HG03565 (cell line): ENCODE results near the gene DNAH7.

Experiments
- ATAC-seq: cut with Tn5 transposase; IDR thresholded peaks from one replicate; pipeline ENCODE4 v1.9.1; 2021; ENCODE audit warnings: mild to moderate bottlenecking, moderate library complexity; ENCODE audit not compliant: unreplicated experiment

Gene DNAH7

DNA sequence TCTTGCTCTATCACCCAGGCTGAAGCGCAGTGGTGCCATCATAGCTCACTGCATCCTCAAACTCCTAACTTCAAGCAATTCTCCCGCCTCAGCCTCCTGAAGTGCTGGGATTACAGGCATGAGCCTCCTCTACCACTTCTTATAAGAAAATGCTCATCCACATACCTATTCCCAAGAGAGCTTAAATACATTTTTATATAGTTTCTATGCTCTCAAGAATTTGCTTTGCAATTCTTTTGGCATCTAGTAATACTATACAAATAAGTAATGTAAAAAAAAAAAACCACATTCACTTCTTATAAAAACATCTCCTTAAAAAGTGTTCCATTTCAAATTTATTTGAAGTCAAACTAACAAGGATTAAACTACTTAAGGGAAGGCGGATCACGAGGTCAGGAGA is 197.3 kb downstream of the DNAH7 start:
- no peak for ATAC-seq

DNA sequence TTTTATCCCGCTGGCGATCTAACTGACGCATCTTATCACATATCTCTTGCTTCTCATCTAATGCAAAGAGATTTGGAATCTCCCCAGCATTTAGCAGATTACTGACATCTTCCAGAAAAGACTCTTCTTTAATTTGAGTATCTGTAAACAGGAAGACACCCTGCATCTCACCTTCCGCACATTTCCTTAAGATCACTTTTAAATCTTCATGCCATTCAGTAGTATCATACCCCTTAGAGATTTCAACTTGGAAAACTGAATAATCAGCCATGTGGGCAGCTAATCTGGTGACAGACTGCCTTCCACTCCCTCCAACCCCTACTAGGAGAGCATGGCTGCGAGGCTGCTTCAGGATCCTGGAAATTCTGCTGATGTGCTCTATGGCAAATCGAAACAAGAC is 204.3 kb downstream of the DNAH7 start:
- no peak for ATAC-seq

DNA sequence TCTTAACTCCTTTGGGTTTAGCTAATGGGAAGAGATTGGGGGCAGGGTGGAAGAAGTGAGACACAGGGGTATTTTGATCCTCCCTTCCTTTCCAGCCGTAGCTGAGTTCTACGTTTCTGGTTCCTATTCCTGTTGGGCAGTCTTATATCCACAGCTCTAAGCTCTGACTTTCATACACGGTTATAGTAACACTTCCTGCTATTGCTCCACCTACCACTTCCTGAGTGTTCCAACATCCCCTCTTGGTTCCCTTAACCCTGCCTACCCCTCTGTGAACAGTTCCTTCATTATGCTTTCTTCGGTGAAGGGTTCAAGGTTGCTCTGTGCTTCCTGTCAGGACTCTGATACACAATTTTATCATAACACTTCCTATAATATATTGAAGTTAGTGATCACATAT is 205.1 kb downstream of the DNAH7 start:
- no peak for ATAC-seq

DNA sequence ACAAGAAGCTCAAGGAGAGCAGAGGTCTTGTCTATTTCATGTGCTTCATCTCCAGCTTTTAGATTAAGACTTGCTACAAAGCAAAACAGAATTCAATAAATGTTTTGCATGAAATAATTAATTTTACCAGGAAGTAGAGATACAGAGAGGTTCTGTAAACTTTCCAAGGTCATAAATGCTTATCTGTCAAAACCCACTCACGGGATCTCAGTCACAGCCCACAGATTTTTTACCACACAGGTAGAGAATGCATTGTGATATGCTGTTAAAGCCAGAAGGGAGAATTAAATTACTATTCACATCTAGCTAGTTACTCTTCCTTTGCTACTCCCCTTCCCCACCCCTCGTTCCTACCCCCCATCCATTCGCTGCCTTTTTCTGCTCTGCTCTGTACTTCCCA is 205.5 kb downstream of the DNAH7 start:
- ATAC-seq: no peak

DNA sequence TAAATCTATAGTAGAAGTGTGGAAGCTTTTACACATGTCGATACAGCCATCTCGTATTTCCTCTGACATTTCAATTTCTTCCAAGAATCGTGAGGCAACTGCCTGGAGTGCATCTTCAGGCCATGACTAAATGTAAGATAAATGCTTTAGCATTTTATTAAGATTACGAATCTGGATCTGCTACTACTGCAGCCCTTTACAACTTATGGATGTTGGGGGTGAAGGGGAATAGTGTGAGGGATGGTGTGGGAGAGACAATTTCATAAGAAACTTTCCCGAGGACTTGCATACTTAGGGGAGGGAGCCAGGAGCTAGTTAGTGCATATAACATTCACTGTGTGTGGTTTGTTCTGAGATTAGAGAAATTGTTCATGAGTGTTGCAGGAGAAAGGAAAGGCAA is 206.8 kb downstream of the DNAH7 start:
- ATAC-seq: no peak

DNA sequence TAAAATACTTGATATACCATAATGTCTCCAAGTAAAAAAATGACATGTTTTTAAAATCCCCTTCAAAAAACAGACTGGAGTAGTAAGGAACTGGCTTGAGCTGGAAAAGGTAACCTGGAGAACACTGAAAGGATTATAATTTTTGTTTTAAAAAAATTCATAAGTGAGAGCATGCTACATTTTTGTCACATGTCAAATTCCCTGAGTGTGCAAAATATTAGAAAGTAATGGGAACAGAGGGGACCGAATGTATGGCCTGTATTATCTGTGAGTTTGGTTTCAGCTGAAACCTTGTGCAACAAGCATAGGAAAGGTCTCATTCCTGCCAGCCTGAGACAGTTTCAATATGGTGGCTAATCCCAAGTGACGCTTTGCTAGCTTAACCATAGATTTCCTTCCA is 209.1 kb downstream of the DNAH7 start:
- ATAC-seq: no peak

DNA sequence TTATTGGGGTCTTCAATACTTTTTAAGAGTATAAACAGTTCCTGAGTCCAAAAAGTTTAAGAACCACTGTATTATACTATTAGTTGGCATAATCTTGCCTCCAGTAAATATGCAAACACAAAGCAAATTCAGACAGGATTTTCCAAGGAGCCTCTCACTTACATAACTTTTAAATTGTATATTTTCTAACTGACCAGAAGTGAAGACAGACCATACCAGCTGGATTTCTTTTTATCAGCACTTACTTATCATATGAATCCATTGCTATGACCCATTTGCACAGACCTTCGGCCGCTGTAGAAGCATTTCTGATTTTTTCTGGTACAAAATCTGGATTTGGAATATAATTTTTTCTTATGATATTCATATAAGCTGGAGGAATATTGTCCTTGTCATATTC is 211.5 kb downstream of the DNAH7 start:
- ATAC-seq: no peak

DNA sequence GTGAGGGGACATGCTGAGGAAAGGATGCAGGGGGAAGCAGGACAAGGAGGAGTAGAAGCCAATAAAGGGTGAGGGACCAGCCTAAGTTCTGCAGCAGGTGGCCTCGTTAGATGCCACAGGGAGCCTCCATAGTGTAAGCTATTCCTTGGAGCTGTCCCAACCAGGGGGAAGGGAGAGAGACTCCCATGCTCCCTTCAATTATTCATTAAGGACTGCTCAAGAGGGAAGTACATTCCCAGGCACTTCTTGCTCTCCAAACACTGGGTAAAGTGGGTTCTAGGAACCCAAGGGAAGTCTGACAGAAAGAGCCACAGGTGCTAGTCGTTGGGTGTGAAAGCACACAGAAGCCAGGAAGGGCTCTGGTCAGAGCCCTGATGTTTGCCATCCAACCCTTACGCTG is 217.9 kb downstream of the DNAH7 start:
- no peak for ATAC-seq

DNA sequence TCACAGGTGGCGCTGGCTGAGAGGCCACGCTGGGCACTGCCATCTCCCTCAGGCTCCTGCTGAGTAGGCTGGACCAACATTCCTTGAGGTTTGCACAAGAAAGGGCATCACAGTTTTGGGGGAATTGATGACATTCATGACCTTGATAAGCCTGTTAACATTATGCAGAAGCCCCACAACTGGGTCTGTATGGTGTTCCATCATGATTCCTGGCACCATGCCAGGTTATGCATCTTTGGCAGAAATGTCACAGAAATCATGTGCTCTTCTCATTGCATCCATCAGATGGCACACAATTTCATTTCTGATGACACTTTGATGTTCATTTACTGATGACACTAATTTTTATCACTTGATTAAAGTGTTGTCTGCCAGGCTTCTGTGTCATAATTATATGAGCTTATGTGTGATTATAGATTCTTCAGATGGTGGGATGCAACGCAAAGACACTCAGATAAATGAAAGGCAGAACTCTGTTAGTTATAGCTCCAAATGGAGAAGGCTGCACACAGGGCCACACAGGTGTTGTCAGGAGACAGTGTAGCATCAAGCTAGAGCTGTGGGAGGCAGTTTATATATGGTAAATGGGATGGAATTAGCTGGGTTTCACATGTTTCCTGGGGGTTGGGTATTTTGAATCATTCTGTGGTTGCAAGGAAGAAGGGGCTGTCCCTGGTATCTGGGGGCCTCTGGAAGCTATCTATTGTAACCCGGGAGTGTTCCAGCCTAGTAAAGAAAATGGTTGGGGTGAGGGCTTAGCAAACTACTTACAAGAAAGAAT is 220.3 kb downstream of the DNAH7 start:
- ATAC-seq: no peak

DNA sequence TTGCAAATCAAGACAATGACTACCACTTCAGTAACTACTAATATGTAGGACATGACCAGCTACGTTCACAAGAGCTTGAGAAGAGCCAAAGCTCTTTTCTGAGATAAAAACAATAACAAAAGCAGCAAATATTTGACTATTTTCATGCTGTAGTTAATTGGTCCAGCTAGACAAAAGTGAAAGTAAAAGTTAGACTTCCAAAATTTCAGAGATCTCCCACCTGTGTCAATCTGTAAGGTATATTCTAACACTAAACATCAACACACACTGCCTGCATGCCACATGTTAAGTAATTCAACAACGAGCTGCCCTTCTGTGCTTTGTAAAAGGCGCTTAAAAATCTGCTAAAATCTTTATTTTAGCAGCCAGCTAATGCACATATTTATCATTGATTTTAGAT is 225.7 kb downstream of the DNAH7 start:
- ATAC-seq: no peak

DNA sequence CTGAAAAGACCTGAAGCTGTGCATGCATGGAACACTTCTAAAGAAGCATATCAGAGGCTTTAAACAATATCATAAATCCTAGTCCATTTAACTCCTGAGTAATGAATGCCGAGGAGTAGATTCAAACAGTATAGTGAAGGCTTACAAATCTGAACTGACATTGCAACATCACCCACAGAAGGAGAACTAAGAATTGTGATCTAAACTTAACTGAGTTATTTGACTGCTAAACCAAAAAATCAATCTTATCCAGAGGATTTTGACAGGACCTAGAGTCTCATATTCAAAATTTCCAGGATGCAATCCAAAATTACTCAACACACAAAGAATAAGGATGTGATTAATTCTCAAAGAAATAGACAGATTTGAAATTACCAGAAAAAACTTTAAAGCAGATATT is 230.6 kb downstream of the DNAH7 start:
- ATAC-seq: no peak

DNA sequence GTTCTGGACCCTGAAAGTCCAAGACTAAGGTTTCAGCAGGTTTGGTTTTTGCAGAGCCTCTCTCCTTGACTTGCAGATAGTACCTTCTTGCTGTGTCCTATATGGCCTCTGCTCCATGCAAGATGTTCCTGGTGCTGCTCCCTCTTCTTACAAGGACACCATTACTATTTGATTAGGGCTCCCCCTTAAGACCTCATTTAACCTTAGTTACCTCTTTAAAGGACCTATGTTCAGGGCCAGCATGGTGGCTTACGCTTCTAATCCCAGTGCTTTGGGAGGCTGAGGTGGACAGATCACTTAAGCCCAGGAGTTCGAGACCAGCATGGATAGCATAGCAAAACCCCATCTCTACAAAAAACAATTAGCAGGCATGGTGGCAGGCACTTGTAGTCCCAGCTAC is 232.6 kb downstream of the DNAH7 start:
- no peak for ATAC-seq

DNA sequence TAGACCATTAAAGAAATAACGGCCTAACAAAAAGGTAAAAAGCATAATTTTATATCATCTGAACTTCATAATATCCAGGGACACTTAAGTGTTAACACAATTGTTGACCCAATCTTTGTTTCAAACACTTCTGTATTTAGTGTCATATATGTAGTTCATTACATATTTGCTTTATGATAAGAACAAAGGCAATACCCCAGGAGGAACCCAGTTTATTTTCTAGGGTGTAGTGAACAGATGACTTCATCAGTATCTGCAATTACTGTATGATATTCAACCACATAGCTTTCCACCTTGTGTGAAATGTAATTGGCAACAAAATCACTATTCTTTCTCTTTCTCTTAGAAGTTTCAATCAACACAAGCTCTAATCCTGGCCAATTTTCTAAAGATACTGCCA is 233.8 kb downstream of the DNAH7 start:
- no peak for ATAC-seq

DNA sequence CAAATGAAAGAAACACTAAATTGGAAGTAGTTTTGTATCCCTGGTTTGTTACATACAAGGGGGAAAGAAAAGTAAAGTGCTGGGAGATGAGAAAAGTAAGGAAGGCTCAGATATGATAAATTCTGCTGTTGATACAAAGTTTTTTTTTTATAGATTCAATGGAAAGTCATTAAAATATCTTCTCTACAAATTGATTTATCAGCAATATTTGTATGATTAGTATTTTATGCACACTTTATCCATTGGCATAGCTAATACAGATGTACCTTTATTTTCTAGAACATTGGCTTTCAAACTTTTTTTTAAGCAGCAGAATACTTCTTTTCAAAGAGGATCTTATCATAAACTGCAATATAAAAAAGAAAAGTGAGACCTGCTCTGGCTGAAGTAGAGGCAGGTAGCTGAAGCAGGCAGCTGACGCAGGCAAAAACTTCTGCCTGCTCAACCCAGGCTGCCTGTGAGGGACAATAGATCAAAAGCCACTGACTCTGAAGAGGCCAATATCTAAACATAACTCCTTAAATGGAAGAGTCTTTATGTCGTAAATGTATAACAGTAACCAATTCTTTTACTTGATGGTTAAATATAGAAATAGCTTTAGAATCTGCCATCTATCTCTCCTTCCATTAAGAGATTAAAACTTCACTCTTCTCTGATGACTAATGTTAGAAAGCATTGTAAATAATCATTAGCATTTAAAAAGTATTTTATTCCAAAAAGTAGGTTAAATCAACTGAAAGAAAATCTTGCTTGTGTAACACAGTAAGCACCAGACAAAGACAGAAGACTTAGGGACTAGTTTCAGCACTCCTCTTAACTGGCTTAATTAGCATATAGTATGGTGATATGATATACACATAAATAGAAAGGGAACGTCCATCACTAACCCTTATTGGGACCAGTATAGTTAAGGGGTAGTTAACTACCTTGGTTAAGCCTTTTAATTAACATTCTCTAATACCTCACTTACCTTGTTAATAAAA is 237.4 kb downstream of the DNAH7 start:
- no peak for ATAC-seq

DNA sequence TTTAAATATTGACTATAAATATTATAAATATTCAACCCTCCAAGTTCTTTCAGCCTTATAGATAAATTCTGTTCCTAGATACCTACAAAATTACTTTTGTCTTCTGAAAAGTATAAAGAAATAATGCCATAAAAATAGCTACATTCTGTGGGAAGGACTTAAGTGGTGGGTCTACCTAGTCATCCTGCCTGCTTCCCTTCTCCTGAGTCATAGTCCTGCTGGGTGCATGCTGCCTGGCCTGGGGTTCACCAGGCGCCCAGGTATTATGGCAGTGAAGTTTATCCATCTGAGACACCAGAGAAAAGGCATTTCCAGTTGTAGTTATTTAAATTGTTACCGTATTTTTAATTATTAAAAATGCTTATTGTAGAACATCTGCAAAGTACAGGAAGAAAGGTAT is 244.2 kb downstream of the DNAH7 start:
- no peak for ATAC-seq

DNA sequence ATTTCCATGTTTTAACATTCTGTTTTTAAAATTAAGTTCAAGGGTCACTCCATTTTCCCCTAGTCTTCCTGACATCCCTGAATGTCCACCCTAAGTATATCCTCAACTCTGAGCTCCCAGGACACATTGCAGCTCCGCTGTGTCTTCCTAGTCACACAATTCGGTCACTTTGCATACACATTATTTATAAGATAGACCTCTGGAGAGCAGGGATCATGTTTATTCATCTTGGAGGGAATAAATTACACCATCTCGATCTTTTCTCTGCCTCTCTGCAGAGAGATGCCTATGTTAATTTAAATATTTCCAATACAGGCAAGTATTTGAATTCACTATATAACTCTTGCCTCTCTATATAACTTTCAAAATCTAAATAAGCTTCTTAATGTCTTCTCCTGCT is 245.4 kb downstream of the DNAH7 start:
- no peak for ATAC-seq

DNA sequence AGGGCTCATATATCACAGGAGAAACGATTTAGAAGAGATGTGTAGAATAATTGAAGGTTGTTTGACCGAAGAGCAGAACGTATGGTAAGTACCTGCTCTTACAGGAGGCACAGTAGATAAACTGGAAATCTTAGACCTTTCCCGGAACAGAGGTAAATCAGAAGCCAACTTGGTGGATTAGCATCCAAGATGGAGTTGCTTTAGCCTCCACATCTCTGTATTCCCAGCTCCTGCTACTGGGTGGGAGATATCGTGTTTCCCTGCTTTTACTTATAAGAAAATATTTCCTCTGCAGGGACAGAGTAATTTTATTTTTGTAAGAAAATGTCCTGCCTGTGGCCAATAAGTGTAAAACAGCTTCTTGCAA is 247.1 kb downstream of the DNAH7 start:
- no peak for ATAC-seq

DNA sequence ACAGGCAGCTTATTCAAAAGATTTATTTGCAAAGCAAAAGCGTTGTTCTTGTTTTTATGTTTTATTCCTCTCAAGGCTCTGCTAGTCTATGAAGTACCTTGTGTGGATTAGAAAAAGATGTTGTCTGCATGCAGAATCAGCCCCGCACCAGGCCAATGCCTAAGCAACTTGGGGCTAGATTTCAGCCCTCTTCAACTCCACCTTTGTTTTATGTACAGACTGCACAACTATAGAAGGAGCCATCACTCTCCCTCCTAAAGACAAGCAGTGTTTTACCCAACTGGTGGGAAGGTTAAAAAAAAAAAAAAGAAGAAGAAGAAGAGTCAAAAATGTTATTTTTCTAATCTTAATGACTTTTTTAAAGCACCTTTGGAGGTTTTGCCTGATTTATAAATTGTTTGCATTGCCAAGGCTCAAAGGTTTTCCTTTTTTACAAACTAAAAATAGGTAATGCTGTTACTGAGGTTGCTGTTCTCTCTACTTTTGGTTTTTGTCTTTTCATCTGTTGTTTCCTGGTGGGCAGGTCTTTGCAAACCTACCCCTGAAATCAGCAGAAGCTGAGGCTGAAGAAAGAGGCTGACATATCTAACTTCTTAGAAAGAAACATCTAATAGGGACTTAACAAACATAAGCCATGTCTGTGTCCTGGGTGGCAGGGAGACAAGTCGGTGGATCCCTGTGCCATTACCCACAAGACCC is 247.6 kb downstream of the DNAH7 start:
- ATAC-seq: no peak

DNA sequence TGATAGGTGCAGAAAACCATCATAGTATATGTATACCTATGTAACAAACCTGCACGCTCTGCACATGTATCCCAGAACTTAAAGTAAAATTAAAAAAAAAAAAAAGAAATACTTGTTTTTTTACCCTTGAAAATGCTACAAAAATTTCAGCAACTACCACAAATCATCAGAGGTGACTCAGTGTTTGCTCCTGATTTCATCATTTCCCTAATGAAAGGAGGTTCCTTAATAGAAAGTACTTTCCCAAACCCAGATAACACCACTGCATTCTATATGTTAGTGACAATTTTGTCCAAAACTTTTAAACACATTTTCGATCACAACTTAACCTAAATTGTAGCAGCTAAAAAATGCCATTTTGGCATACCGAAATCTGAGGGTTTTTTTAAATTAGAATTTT is 248.3 kb downstream of the DNAH7 start:
- no peak for ATAC-seq

DNA sequence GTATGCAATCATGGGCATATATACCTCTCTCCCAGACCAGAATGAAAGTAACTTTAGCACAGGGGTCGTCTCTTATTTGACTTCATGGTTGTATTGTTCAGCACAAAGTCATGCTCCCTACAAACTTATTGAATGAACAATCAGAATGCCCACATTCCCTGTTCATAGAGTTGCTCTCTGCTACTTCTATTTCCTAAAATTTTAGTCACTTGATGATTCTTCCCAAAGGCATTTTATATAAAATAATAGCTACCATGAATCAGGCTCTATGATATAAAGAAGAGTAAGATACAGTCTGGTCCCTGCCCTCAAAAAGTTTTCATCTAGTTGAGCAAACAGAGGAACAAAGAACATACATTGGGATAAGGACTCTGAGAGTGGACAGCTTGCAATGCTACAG is 249.4 kb downstream of the DNAH7 start:
- ATAC-seq: no peak

DNA sequence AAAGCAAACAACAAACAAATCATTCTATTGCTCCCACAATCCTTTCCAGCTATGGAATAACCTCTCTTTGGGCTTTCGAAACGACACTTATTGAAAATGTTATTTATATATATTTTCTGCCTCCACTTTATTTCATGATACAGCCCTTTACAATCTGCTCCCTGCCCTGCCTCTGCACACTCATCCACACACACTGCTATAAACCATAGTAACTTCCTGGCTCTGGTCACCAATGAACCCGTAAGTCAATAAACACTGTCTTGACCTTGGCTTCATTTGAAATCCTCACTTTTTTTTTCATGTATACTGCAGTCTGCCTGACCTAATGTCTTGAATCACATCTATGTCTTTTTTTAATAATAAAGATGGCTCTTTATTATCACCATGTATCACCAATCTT is 250.1 kb downstream of the DNAH7 start:
- no peak for ATAC-seq

DNA sequence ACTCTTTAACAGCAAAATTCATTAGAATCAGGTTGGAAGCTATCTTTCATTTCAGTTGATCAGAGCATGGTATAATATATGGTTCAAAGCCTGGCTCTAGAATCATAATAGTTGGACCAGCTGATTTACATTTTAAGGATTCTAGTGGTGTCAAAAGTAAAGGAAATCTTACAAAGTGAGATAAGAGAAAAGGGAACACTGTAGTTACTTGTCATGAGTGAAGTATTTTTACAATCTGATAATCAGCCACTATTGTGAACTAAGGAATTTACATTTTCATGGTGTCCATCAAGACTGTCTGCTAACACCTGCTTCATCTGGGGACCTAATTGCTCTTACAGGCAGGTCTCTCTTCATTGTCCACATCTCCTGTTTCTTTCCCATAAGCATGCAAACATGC is 250.5 kb downstream of the DNAH7 start:
- no peak for ATAC-seq
